ENCODE data around the gene NR2C2AP. TPM values are rescaled to one million over a fixed set of nuclear protein-coding genes. Genes with fewer than 3 reads are reported as not detected.

The NR2C2AP gene
- total and polyA plus RNA-seq, 2 of the 13 experiments (the other 11 are each of a cell fraction or from before 2014, with no cell fraction given): 12.2 to 26.8 TPM

DNA sequence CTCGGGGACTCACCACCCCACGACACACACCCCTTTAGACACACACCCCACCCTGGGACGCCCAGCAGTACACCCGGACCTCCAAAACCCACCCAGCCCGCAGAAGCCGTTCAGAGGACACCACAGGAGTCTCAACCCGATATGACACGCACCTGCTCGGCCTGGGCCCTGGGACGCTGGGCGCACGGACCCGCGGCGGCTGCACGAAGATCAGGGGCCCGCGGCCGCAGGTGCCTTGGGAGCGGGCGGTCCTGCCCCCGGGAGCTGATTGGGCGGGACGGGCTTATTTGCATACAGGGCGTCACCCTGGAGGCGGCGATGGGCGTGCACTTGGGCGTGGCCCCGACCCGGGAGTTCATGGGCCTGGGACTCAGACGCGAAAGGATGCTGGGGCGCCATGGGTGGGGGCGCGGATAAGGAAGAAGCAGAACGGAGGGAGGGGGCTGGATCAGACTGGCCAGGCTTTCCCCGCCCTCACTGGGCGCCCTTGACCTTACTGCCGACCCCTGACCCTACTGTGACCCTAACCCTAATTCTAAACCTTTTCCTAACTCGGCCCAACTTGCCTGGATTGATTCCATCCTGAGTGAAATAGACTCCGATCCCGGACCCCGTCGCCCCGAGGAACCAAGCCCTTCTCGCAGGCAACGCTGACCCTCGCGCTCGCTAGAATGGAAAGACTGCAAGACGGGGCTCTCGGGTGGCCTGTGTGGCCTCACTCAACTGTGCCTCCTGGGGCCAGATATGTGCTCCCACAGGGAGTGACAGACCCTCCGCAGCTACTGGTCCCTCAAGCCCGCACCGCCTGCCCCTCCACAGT, 33.0 kb downstream of the NR2C2AP start, which contains the start of gene MEF2B (continued):
- no peak for TF ChIP-seq SETDB1 (CRISPR knock-in tag; IDR thresholded peaks at IDR 0.05; ENCODE audit: borderline replicate concordance)
- TF ChIP-seq, protein P1, sequence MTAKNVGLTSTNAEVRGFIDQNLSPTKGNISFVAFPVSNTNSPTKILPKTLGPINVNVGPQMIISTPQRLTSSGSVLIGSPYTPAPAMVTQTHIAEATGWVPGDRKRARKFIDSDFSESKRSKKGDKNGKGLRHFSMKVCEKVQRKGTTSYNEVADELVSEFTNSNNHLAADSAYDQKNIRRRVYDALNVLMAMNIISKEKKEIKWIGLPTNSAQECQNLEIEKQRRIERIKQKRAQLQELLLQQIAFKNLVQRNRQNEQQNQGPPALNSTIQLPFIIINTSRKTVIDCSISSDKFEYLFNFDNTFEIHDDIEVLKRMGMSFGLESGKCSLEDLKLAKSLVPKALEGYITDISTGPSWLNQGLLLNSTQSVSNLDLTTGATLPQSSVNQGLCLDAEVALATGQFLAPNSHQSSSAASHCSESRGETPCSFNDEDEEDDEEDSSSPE (CRISPR knock-in tag; IDR thresholded peaks at IDR 0.05): no peak
- no peak for TF ChIP-seq MNT (IDR thresholded peaks at IDR 0.05)
- no peak for TF ChIP-seq NFIC (IDR thresholded peaks at IDR 0.05; ENCODE audit: low read length)
- TF ChIP-seq THYN1 (CRISPR knock-in tag; IDR thresholded peaks at IDR 0.05; ENCODE audit: borderline replicate concordance, low read depth): no peak
- TF ChIP-seq ARHGAP35 (CRISPR knock-in tag; IDR thresholded peaks at IDR 0.05; ENCODE audit: borderline replicate concordance): no peak
- TF ChIP-seq HOMEZ (CRISPR knock-in tag; IDR thresholded peaks at IDR 0.05; ENCODE audit: low read depth): no peak
- TF ChIP-seq, protein P2, sequence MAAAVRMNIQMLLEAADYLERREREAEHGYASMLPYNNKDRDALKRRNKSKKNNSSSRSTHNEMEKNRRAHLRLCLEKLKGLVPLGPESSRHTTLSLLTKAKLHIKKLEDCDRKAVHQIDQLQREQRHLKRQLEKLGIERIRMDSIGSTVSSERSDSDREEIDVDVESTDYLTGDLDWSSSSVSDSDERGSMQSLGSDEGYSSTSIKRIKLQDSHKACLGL (CRISPR knock-in tag; IDR thresholded peaks at IDR 0.05): no peak
- no peak for TF ChIP-seq ZNF3 (CRISPR knock-in tag; IDR thresholded peaks at IDR 0.05)
- TF ChIP-seq ZNF598 (CRISPR knock-in tag; IDR thresholded peaks at IDR 0.05; ENCODE audit: borderline replicate concordance): peak; percentile 78; the same call in 1 of the 2 replicates
- no peak for TF ChIP-seq SKIL (CRISPR knock-in tag; IDR thresholded peaks at IDR 0.05; ENCODE audit: borderline replicate concordance)
- TF ChIP-seq DPF2 (CRISPR knock-in tag; IDR thresholded peaks at IDR 0.05; ENCODE audit: borderline replicate concordance, low read depth): no peak
- no peak for TF ChIP-seq HNRNPL (IDR thresholded peaks at IDR 0.05; ENCODE audit: low read depth, low read length)
- no peak for TF ChIP-seq BCL3 (CRISPR knock-in tag; IDR thresholded peaks at IDR 0.05)
- peak; percentile 73; the same call in 1 of the 2 replicates for TF ChIP-seq ZNF782 (CRISPR knock-in tag; IDR thresholded peaks at IDR 0.05; ENCODE audit: borderline replicate concordance)
- TF ChIP-seq ZNF431 (CRISPR knock-in tag; IDR thresholded peaks at IDR 0.05; ENCODE audit: borderline replicate concordance, low read depth): no peak
- TF ChIP-seq MIXL1 (CRISPR knock-in tag; IDR thresholded peaks at IDR 0.05): no peak
- TF ChIP-seq FOXK2 (IDR thresholded peaks at IDR 0.05): no peak
- TF ChIP-seq ZBTB7B (CRISPR knock-in tag; IDR thresholded peaks at IDR 0.05): no peak
- no peak for TF ChIP-seq ZNF878 (CRISPR knock-in tag; IDR thresholded peaks at IDR 0.05)

Data from HepG2 (cell line).